HepG2 (cell line): ENCODE data around the gene FAM241B. TPM values are rescaled to one million over a fixed set of nuclear protein-coding genes. Genes with fewer than 3 reads are reported as not detected.
A peak's percentile ranks its signal among the peaks of the same experiment; 100 is the strongest.

Experiments
- ATAC-seq: fragments of 200-7000 bp; cut with Tn5 transposase; 3 replicates; pipeline ENCODE4 v1.9.1; 2020; ENCODE audit warnings: mild to moderate bottlenecking, moderate library complexity
- BruUV-seq: library from RNA; stranded (reverse); fragments of 400-500 nt; replicated peaks from 2 replicates; lab custom pipeline; 2021; lab: Mats Ljungman, UMichigan
- CTCF ChIA-PET: fragments of 300-600 bp; formaldehyde crosslinking; extraction: SDS; loops from one replicate; lab custom pipeline; 2021; ENCODE audit warnings: low total read pairs, inconsistent platforms, low intra/inter-chr PET ratio; lab: Yijun Ruan, JAX
- POLR2A ChIA-PET: fragments of 350-600 bp; sonication (Branson Sonifier 250); formaldehyde crosslinking; loops from one replicate; lab custom pipeline; 2020; ENCODE audit warnings: antibody characterized with exemption, inconsistent platforms; lab: Yijun Ruan, JAX
- DNase-seq: peaks from one replicate; pipeline ENCODE4 v3.0.0-alpha.2; 2015; ENCODE audit warnings: low spot score
- FAIRE-seq: peaks from 3 replicates; lab custom pipeline; 2011; peaks lifted over from hg19 to GRCh38; lab: Jason Lieb, UNC
- H2AFZ ChIP-seq: one replicate; pipeline ENCODE4 v1.6.1; 2011; ENCODE audit warnings: low read length, inconsistent platforms
- H3K27ac ChIP-seq: fragments of 300-600 bp; 3 replicates; pipeline ENCODE4 v1.8.0; 2011; ENCODE audit warnings: mixed run types, mild to moderate bottlenecking, mixed read lengths, low read length, inconsistent platforms; ENCODE audit not compliant: insufficient read depth; ENCODE audit errors: extremely low read length
- H3K27me3 ChIP-seq, 2 experiments: fragments of 200-600 bp in 1 of 2; 2 replicates in 1 of 2; 3 replicates in 1 of 2; pipeline versions ENCODE4 v1.6.0 to v1.8.0; 2011; ENCODE audit warnings: low read length in 2 of 2, mild to moderate bottlenecking in 2 of 2, moderate library complexity in 2 of 2, inconsistent platforms in 1 of 2; ENCODE audit not compliant: insufficient read depth in 2 of 2, control insufficient read depth in 1 of 2
- H3K36me3 ChIP-seq, 2 experiments: fragments of 200-600 bp in 1 of 2; replicated peaks in 1 of 2; 2 replicates in 1 of 2; 3 replicates in 1 of 2; pipeline versions ENCODE4 v1.5.1 to v1.8.0; 2011; ENCODE audit warnings: low read length in 2 of 2, inconsistent platforms in 1 of 2; ENCODE audit not compliant: insufficient read depth in 2 of 2, control insufficient read depth in 1 of 2
- H3K4me1 ChIP-seq: 2 replicates; pipeline ENCODE4 v1.5.1; 2012; ENCODE audit warnings: low read length, inconsistent platforms; ENCODE audit not compliant: insufficient read depth
- H3K4me2 ChIP-seq: 2 replicates; pipeline ENCODE4 v1.6.0; 2011; ENCODE audit warnings: low read depth, low read length, inconsistent platforms
- H3K4me3 ChIP-seq, 3 experiments: fragments of 200-600 bp in 1 of 3; sonication (generic), shearing (Covaris generic) in 1 of 3; replicated peaks in 1 of 3; 2 replicates each; pipeline ENCODE4 v1.5.1; 2011 to 2016; ENCODE audit warnings: low read length in 3 of 3, inconsistent platforms in 2 of 3, low read depth in 2 of 3, mild to moderate bottlenecking in 2 of 3, control low read depth in 1 of 3, mixed read lengths in 1 of 3; ENCODE audit not compliant: insufficient read depth in 1 of 3
- H3K79me2 ChIP-seq: one replicate; pipeline ENCODE4 v1.6.1; 2011; ENCODE audit warnings: low read length, inconsistent platforms; ENCODE audit not compliant: insufficient read depth
- H3K9ac ChIP-seq: 2 replicates; pipeline ENCODE4 v1.6.0; 2011; ENCODE audit warnings: mild to moderate bottlenecking, low read depth, low read length, inconsistent platforms; ENCODE audit not compliant: insufficient read depth
- H3K9me3 ChIP-seq: 2 replicates; pipeline ENCODE4 v1.5.1; 2012; ENCODE audit warnings: mild to moderate bottlenecking, low read length
- H4K20me1 ChIP-seq: 2 replicates; pipeline ENCODE4 v1.6.0; 2011; ENCODE audit warnings: inconsistent platforms, mild to moderate bottlenecking, low read length, moderate library complexity; ENCODE audit not compliant: insufficient read depth
- CTCF ChIP-seq: sonication (generic); formaldehyde crosslinking; IDR thresholded peaks from 2 replicates; pipeline ENCODE4 v1.5.0; 2020; ENCODE audit warnings: mild to moderate bottlenecking, missing genetic modification reagents, moderate library complexity
- HMGXB3 ChIP-seq: sonication (generic); formaldehyde crosslinking; IDR thresholded peaks from 2 replicates; pipeline ENCODE4 v1.4.0; 2020; ENCODE audit warnings: missing genetic modification reagents, borderline replicate concordance
- WGBS: methylation state at CpG from one replicate; pipeline ENCODE4 v1.1.6; 2017; ENCODE audit warnings: low lambda C conversion rate; 5-methylcytosine and 5-hydroxymethylcytosine counted together
- in situ Hi-C: cut with HindIII; loops from 2 replicates; pipeline ENCODE4 v1.10.0; 2017; ENCODE audit warnings: low pct_unique_long_range_greater_than_20kb; ENCODE audit not compliant: extremely low pct_ligation_motif_present
- intact Hi-C: fragments of 100-400 bp; cut with micrococcal nuclease; formaldehyde crosslinking; loops from one replicate; pipeline ENCODE4 v1.10.0; 2022; ENCODE audit not compliant: unreplicated experiment
- polyA plus RNA-seq, 8 experiments: library from polyadenylated mRNA; depleted of rRNA in 3 of 8; stranded (reverse) in 7 of 8; unstranded in 1 of 8; fragments of >200 nt; fragmentation: Illumina TruSeq in 4 of 8; extraction: Trizol in 4 of 8; gene quantifications; 2 replicates each; pipeline versions ENCODE4 v1.2.1 to v1.2.3, GENCODE V29; 2011 to 2016; ENCODE audit warnings: low read depth in 4 of 8, missing spikeins in 1 of 8, mixed read lengths in 1 of 8; ENCODE audit not compliant: insufficient read depth in 1 of 8
- total RNA-seq, 5 experiments: library from RNA; depleted of rRNA; stranded (reverse); fragments of >200 nt; fragmentation: Illumina TruSeq; extraction: Trizol; gene quantifications; 2 replicates each; pipeline ENCODE4 v1.2.3, GENCODE V29; 2016; ENCODE audit warnings: low read depth in 1 of 5

FAM241B gene
- total and polyA plus RNA-seq, 2 of the 13 experiments (the other 11 are each of a cell fraction or from before 2014, with no cell fraction given): 1.9 to 4.0 TPM

GRCh38 chr10:69636626-69637605, 6.9 kb downstream of the FAM241B start:
- POLR2A ChIA-PET: interaction anchor here (1.2 kb wide), 1 partner anchor 122 kb away, joined by 3 read pairs; no protein-coding TSS in a partner anchor
- ATAC-seq (peak; percentile 47), FAIRE-seq (no peak), DNase-seq (no peak)
- H3K79me2 ChIP-seq: no peaks in the 10 kb centered on the region
- BruUV-seq: no TSS peak
- no peaks in the 10 kb centered on the region for H4K20me1 ChIP-seq
- intact Hi-C loops (no loop called here), in situ Hi-C loops (loop anchor here (5.0 kb wide), 2 partner anchors 120 to 230 kb away; no protein-coding TSS in a partner anchor)
- H2AFZ ChIP-seq: no peak overlapping the region
- no peak overlapping the region for H3K4me3 ChIP-seq
- H3K27me3 ChIP-seq: no peaks in the 10 kb centered on the region; a peak in 1 of 5 replicates
- H3K4me1 ChIP-seq: no peaks in the 10 kb centered on the region
- 17% methylated on average over 6 of the region's 10 CpGs for WGBS
- H3K36me3 ChIP-seq: no peaks in the 10 kb centered on the region
- no peaks in the 10 kb centered on the region for H3K9me3 ChIP-seq
- TF ChIP-seq CTCF (CRISPR knock-in tag): peak; percentile 27; the same call in 1 of the 2 replicates
- TF ChIP-seq HMGXB3 (CRISPR knock-in tag): no peak
- no peak overlapping the region for H3K4me2 ChIP-seq
- H3K27ac ChIP-seq: no peak overlapping the region
- no peak overlapping the region for H3K9ac ChIP-seq
- CTCF ChIA-PET: interaction anchor here (4.9 kb wide), 1 partner anchor 121 kb away, joined by 71 read pairs; no protein-coding TSS in a partner anchor
